ENCODE results near the gene UEVLD. TPM values are rescaled to one million over a fixed set of nuclear protein-coding genes. Genes with fewer than 3 reads are reported as not detected.

Gene UEVLD
- 10 to 100 TPM; 13.4 to 14.4 TPM for total RNA-seq

- CTCF ChIA-PET = interaction anchor here (0.9 to 1.9 kb wide), 4 partner anchors 9 to 48 kb away, joined by 3 to 7 read pairs (median 3); no protein-coding TSS in a partner anchor
- Mint-ChIP-seq H3K4me1 (ENCODE audit: low read depth) (peaks cover 12% of the 10 kb centered on the region), H3K27me3 (ENCODE audit: low read depth) (no peaks in the 10 kb centered on the region), H3K36me3 (ENCODE audit: low read depth) (peaks cover 2% of the 10 kb centered on the region), H3K27ac (no peak within 1 kb of the TSS), H3K4me3 (no peak within 1 kb of the TSS), H3K9me3 (ENCODE audit: insufficient read depth) (no peaks in the 10 kb centered on the region)
- POLR2A ChIA-PET = interaction anchor here (0.6 to 2.1 kb wide), 8 partner anchors 10 to 689 kb away, joined by 3 to 9 read pairs (median 4); partner anchors contain the start of genes HPS5, LDHA, SPTY2D1 and TSG101
- ATAC-seq = peak; percentile 75
- DNase-seq = peak; percentile 67
Observed at GRCh38 chr11:18588297-18589252, at the start of gene UEVLD. Gene UEVLD, minus strand, starts transcription at chr11:18588734. Its CDS starts 80 bp downstream, at chr11:18588654.

- peak within 1 kb of the TSS; percentile 92 for H3K4me3 Mint-ChIP-seq
- ChIA-PET CTCF (interaction anchor here (1.0 to 2.5 kb wide), 16 partner anchors 13 to 390 kb away, joined by 3 to 15 read pairs (median 6); no protein-coding TSS in a partner anchor), POLR2A (interaction anchor here (0.7 to 3.7 kb wide), 14 partner anchors 10 to 312 kb away, joined by 3 to 37 read pairs (median 8); partner anchors contain the start of genes GTF2H1, HPS5, LDHA and TSG101)
- no peaks in the 10 kb centered on the region for H3K9me3 Mint-ChIP-seq (ENCODE audit: insufficient read depth)
- H3K27ac Mint-ChIP-seq = peak within 1 kb of the TSS; percentile 98
- ATAC-seq (peak; percentile 98), DNase-seq (peak; percentile 100)
- H3K36me3 Mint-ChIP-seq (ENCODE audit: low read depth) = peaks cover 4% of the 10 kb centered on the region
- H3K4me1 Mint-ChIP-seq (ENCODE audit: low read depth) = peaks cover 21% of the 10 kb centered on the region
- no peaks in the 10 kb centered on the region for H3K27me3 Mint-ChIP-seq (ENCODE audit: low read depth)
Observed at GRCh38 chr11:18634140-18635032, 45.9 kb upstream of the UEVLD start, which contains the start of gene SPTY2D1. Gene SPTY2D1, minus strand, starts transcription at chr11:18634342. Its CDS starts 85 bp downstream, at chr11:18634257.

- Mint-ChIP-seq H3K36me3 (ENCODE audit: low read depth) (peaks cover 4% of the 10 kb centered on the region), H3K9me3 (ENCODE audit: insufficient read depth) (no peaks in the 10 kb centered on the region), H3K4me3 (peak overlapping the region; percentile 92), H3K27me3 (ENCODE audit: low read depth) (no peaks in the 10 kb centered on the region), H3K4me1 (ENCODE audit: low read depth) (peaks cover 22% of the 10 kb centered on the region), H3K27ac (peak overlapping the region; percentile 98)
- ATAC-seq (peak; percentile 8), DNase-seq (peak; percentile 46)
- CTCF ChIA-PET = interaction anchor here (0.8 to 2.5 kb wide), 16 partner anchors 9 to 389 kb away, joined by 3 to 15 read pairs (median 5); partner anchors contain the start of gene TSG101
- POLR2A ChIA-PET = interaction anchor here (0.7 to 3.7 kb wide), 13 partner anchors 9 to 311 kb away, joined by 3 to 37 read pairs (median 9); partner anchors contain the start of genes GTF2H1, HPS5, LDHA and TSG101
Observed at GRCh38 chr11:18633256-18634139, 45.0 kb upstream of the UEVLD start.

- Mint-ChIP-seq H3K27me3 (ENCODE audit: low read depth) (no peaks in the 10 kb centered on the region), H3K4me3 (peak overlapping the region; percentile 92), H3K4me1 (ENCODE audit: low read depth) (peaks cover 23% of the 10 kb centered on the region), H3K9me3 (ENCODE audit: insufficient read depth) (no peaks in the 10 kb centered on the region), H3K36me3 (ENCODE audit: low read depth) (peaks cover 4% of the 10 kb centered on the region), H3K27ac (no peak overlapping the region)
- ChIA-PET CTCF (interaction anchor here (0.8 to 2.5 kb wide), 12 partner anchors 9 to 106 kb away, joined by 3 to 15 read pairs (median 4); partner anchors contain the start of gene TSG101), POLR2A (interaction anchor here (1.0 to 3.7 kb wide), 10 partner anchors 8 to 249 kb away, joined by 3 to 37 read pairs (median 11); partner anchors contain the start of genes LDHA, TSG101 and UEVLD)
- ATAC-seq (no peak), DNase-seq (no peak)
Observed at GRCh38 chr11:18632841-18633240, 44.3 kb upstream of the UEVLD start.

- Mint-ChIP-seq H3K4me1 (ENCODE audit: low read depth) (peaks cover 23% of the 10 kb centered on the region), H3K36me3 (ENCODE audit: low read depth) (peaks cover 21% of the 10 kb centered on the region), H3K27me3 (ENCODE audit: low read depth) (no peaks in the 10 kb centered on the region), H3K4me3 (no peak overlapping the region), H3K27ac (no peak overlapping the region), H3K9me3 (ENCODE audit: insufficient read depth) (no peaks in the 10 kb centered on the region)
- CTCF ChIA-PET = interaction anchor here (0.8 kb wide), 2 partner anchors 9 to 92 kb away, joined by 3 read pairs; no protein-coding TSS in a partner anchor
- POLR2A ChIA-PET = interaction anchor here (1.5 kb wide), 1 partner anchor 10 kb away, joined by 14 read pairs; the partner anchor contains the start of gene SPTY2D1
- DNase-seq (no peak), ATAC-seq (no peak)
Observed at GRCh38 chr11:18624161-18624560, 35.6 kb upstream of the UEVLD start.

GRCh38 chr11:18623707-18624106 lies 35.2 kb upstream of the UEVLD start:
- Mint-ChIP-seq H3K4me3 (no peak overlapping the region), H3K36me3 (ENCODE audit: low read depth) (peaks cover 21% of the 10 kb centered on the region), H3K4me1 (ENCODE audit: low read depth) (peaks cover 28% of the 10 kb centered on the region), H3K27ac (no peak overlapping the region), H3K9me3 (ENCODE audit: insufficient read depth) (no peaks in the 10 kb centered on the region), H3K27me3 (ENCODE audit: low read depth) (no peaks in the 10 kb centered on the region)
- CTCF ChIA-PET = interaction anchor here (0.8 to 1.2 kb wide), 3 partner anchors 9 to 98 kb away, joined by 3 read pairs; no protein-coding TSS in a partner anchor
- no peak for DNase-seq
- no peak for ATAC-seq
- POLR2A ChIA-PET = interaction anchor here (1.0 to 1.5 kb wide), 3 partner anchors 10 to 11 kb away, joined by 3 to 14 read pairs (median 3); partner anchors contain the start of gene SPTY2D1

GRCh38 chr11:18618342-18619025 lies 29.9 kb upstream of the UEVLD start:
- no peak for DNase-seq
- Mint-ChIP-seq H3K4me3 (peak overlapping the region; percentile 72), H3K4me1 (ENCODE audit: low read depth) (peaks cover 53% of the 10 kb centered on the region), H3K27me3 (ENCODE audit: low read depth) (no peaks in the 10 kb centered on the region), H3K36me3 (ENCODE audit: low read depth) (peaks cover 40% of the 10 kb centered on the region), H3K27ac (peak overlapping the region; percentile 85), H3K9me3 (ENCODE audit: insufficient read depth) (no peaks in the 10 kb centered on the region)
- POLR2A ChIA-PET = interaction anchor here (1.0 to 3.0 kb wide), 3 partner anchors 10 to 30 kb away, joined by 4 to 37 read pairs (median 5); partner anchors contain the start of genes SPTY2D1 and UEVLD
- CTCF ChIA-PET = interaction anchor here (0.8 to 1.6 kb wide), 9 partner anchors 9 to 375 kb away, joined by 3 to 16 read pairs (median 5); partner anchors contain the start of gene SPTY2D1
- no peak for ATAC-seq

GRCh38 chr11:18617688-18618341 lies 29.3 kb upstream of the UEVLD start:
- no peaks in the 10 kb centered on the region for H3K9me3 Mint-ChIP-seq (ENCODE audit: insufficient read depth)
- CTCF ChIA-PET = interaction anchor here (0.8 to 1.6 kb wide), 9 partner anchors 8 to 374 kb away, joined by 3 to 16 read pairs (median 5); partner anchors contain the start of gene SPTY2D1

More at GRCh38 chr11:18617688-18618341, 29.3 kb upstream of the UEVLD start:
- Mint-ChIP-seq H3K4me3 (peak overlapping the region; percentile 72), H3K27me3 (ENCODE audit: low read depth) (no peaks in the 10 kb centered on the region), H3K36me3 (ENCODE audit: low read depth) (peaks cover 37% of the 10 kb centered on the region), H3K4me1 (ENCODE audit: low read depth) (peaks cover 53% of the 10 kb centered on the region), H3K27ac (peak overlapping the region; percentile 85)
- DNase-seq = peak; percentile 72
- peak; percentile 84 for ATAC-seq
- POLR2A ChIA-PET = interaction anchor here (0.6 to 3.0 kb wide), 4 partner anchors 11 to 31 kb away, joined by 3 to 37 read pairs (median 4); partner anchors contain the start of genes SPTY2D1 and UEVLD
